Activated CD4-positive, alpha-beta T cell treated with anti-CD3 and anti-CD28 coated beads for 36 hours (primary cell): ENCODE results near the gene FAM181B. TPM values are rescaled to one million over a fixed set of nuclear protein-coding genes. Genes with fewer than 3 reads are reported as not detected.
A peak's percentile ranks its signal among the peaks of the same experiment; 100 is the strongest.
"Not testable (repeated sequence)": the region's sequence is repeated elsewhere in the genome, so short reads cannot be mapped to it uniquely, and the experiment has no call there.

Experiments used
- ATAC-seq: fragments of 200-7000 bp; cut with Tn5 transposase; one replicate; pipeline ENCODE4 v1.10.0; 2021; ENCODE audit warnings: mild to moderate bottlenecking, moderate library complexity
- CTCF ChIA-PET: fragments of 350-600 bp; sonication (Branson Sonifier 250); formaldehyde crosslinking; loops from one replicate; lab custom pipeline; 2021; ENCODE audit warnings: antibody characterized with exemption; lab: Charles Lee
- POLR2A ChIA-PET: fragments of 350-600 bp; sonication (Branson Sonifier 250); formaldehyde crosslinking; loops from one replicate; lab custom pipeline; 2021; ENCODE audit warnings: antibody characterized with exemption, inconsistent platforms; lab: Charles Lee
- DNase-seq: peaks from one replicate; pipeline ENCODE4 v3.0.0-alpha.2; 2020
- H3K27ac Mint-ChIP-seq: one replicate; pipeline ENCODE4 v1.8.0; 2021; ENCODE audit warnings: mixed read lengths
- H3K27me3 Mint-ChIP-seq: one replicate; pipeline ENCODE4 v1.8.0; 2021; ENCODE audit warnings: mixed read lengths
- H3K36me3 Mint-ChIP-seq: one replicate; pipeline ENCODE4 v1.8.0; 2021; ENCODE audit warnings: low read depth, mixed read lengths
- H3K4me1 Mint-ChIP-seq: one replicate; pipeline ENCODE4 v1.8.0; 2021; ENCODE audit warnings: mixed read lengths
- H3K4me3 Mint-ChIP-seq: one replicate; pipeline ENCODE4 v1.8.0; 2021; ENCODE audit warnings: mild to moderate bottlenecking, moderate library complexity, mixed read lengths
- H3K9me3 Mint-ChIP-seq: one replicate; pipeline ENCODE4 v1.8.0; 2021; ENCODE audit warnings: low read depth, mixed read lengths
- intact Hi-C, 2 experiments: fragments of 100-400 bp; cut with DNase I in 1 of 2; cut with micrococcal nuclease in 1 of 2; formaldehyde crosslinking; loops; one replicate each; pipeline versions ENCODE4 v1.14.2 to v1.15.1; 2022 to 2024; cut with DNase I, micrococcal nuclease
- total RNA-seq, 2 experiments: library from RNA; stranded (reverse); gene quantifications; one replicate each; pipeline ENCODE4 v1.2.3, GENCODE V29; 2021

The FAM181B gene
- total RNA-seq, 2 experiments from 2014 or later: not detected

DNA sequence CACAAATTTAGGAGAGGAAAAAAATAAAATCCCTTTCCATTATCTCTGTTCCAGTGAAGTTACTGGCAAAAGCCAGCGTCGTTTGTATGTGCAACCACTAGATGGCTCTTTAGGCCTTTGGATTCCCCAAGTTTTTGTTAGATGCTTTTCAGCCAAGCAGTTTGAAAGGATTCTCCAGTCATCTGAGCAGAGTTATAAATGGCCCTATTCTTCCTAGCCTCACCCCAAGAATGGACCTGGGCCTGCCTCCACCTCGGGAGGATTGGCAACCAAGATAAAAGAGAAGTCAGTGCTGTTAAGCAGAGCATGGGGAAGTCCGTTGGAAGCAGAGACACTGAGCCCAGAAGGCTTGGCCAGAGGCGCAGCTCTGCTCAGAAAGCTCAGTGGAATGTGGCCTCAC lies 15.4 kb downstream of the FAM181B start:
- POLR2A ChIA-PET: no interaction called here
- peak; percentile 55 for ATAC-seq

DNA sequence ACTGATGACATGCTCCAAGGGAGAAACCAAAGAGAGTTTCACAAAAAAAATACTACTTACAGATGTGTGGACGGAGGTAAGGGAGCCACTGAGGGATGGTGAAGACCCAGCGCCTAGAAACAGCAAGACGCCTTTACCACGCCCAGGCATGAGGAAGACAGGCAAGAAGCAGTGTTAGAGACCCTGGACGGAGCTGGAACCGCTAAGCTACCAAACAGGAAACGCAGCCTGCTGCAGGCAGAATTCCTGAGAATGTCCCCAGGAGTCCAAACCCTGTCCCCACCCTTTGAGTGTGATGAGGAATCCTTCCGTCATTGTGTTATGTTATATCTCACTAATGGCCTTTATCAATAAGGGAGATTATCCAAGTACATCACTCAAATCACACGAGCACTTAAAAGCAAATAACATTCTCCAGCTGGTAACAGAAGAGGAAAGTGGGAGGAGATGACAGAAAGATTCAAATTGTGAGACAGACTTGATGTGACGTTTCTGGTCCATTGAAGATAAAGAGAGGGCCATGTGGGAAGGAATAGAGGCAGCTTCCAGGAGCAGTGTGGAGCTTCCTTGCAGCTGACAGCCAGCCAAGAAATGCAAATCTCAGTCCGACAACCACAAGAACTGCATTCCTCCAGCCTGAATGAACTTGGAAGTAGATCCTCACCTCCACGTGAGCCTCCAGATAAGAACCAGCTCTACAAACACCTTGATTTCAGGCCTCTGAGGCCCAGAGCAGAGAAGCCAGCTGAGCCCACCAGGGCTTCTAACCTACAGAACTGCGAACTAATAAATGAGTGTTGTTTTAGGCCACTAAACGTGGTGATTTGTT lies 19.1 kb downstream of the FAM181B start:
- H3K36me3 Mint-ChIP-seq: no peaks in the 10 kb centered on the region
- intact Hi-C loops: loop anchor here in 1 of 2 experiments (5.0 kb wide), 1 partner anchor 1108 kb away; no protein-coding TSS in a partner anchor
- no peaks in the 10 kb centered on the region for H3K4me1 Mint-ChIP-seq
- ChIA-PET CTCF (interaction anchor here (0.9 to 1.8 kb wide), 2 partner anchors 13 to 113 kb away, joined by 3 to 8 read pairs; no protein-coding TSS in a partner anchor), POLR2A (no interaction called here)
- DNase-seq (no peak), ATAC-seq (no peak)
- no peaks in the 10 kb centered on the region for H3K27me3 Mint-ChIP-seq
- no peak overlapping the region for H3K27ac Mint-ChIP-seq
- no peak overlapping the region for H3K4me3 Mint-ChIP-seq
- no peaks in the 10 kb centered on the region for H3K9me3 Mint-ChIP-seq

More for the DNA sequence above, 15.4 kb downstream of the FAM181B start:
- DNase-seq: peak; percentile 41
- no peaks in the 10 kb centered on the region for H3K9me3 Mint-ChIP-seq
- intact Hi-C loops: loop anchor here (1.0 to 5.0 kb wide), 6 partner anchors 146 to 1104 kb away; no protein-coding TSS in a partner anchor
- no peak overlapping the region for H3K4me3 Mint-ChIP-seq
- no peaks in the 10 kb centered on the region for H3K4me1 Mint-ChIP-seq
- peaks cover under 1% of the 10 kb centered on the region for H3K27me3 Mint-ChIP-seq
- CTCF ChIA-PET: interaction anchor here (0.7 to 3.2 kb wide), 16 partner anchors 11 to 1108 kb away, joined by 3 to 15 read pairs (median 4); no protein-coding TSS in a partner anchor
- H3K27ac Mint-ChIP-seq: no peak overlapping the region
- no peaks in the 10 kb centered on the region for H3K36me3 Mint-ChIP-seq

DNA sequence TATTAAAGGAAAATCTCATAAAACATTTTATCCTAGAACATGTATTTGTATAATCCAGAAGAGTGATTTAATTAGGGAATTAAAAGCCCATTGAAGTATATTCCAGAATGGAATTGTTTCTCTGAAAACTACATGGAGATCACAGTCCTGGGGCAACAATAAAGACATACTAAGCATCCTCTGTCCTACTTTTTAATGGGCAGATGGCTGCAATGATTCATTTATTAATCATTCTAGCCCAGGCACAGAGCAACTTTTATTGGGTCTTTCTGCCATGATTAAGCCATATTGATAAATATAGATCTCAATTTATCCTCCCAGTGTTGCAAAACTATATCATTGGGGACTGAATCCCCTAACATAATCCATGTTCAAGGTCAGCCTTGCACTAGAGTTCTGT lies 22.0 kb downstream of the FAM181B start:
- peaks cover 4% of the 10 kb centered on the region for H3K27me3 Mint-ChIP-seq
- H3K4me3 Mint-ChIP-seq: no peak overlapping the region
- ChIA-PET POLR2A (no interaction called here), CTCF (interaction anchor here (0.8 to 1.8 kb wide), 2 partner anchors 10 to 15 kb away, joined by 3 to 4 read pairs; no protein-coding TSS in a partner anchor)
- ATAC-seq (no peak), DNase-seq (no peak)
- H3K9me3 Mint-ChIP-seq: no peaks in the 10 kb centered on the region
- no peak overlapping the region for H3K27ac Mint-ChIP-seq
- no peaks in the 10 kb centered on the region for H3K36me3 Mint-ChIP-seq
- no peaks in the 10 kb centered on the region for H3K4me1 Mint-ChIP-seq
- intact Hi-C loops: no loop called here

DNA sequence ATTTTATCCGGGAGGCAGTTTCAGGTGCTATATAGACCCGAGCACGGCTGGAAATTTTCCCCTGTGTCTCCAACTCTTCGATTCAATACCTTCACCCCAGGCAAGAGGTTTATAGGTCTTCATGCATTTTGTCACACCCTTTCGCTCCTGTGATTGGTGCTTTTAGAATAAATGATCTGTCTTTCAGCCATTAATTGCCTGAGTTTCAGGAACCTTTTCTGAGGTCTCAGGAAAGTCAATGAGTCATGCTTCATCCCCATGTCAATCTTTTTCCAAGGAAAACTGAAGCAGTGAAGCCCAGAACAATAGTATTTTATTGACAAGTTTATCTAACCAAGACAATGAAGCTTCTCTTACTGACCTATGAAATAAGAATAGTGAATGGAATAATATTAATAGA lies 29.9 kb downstream of the FAM181B start:
- Mint-ChIP-seq H3K27me3 (peaks cover 10% of the 10 kb centered on the region), H3K9me3 (no peaks in the 10 kb centered on the region), H3K27ac (no peak overlapping the region), H3K36me3 (no peaks in the 10 kb centered on the region), H3K4me1 (no peaks in the 10 kb centered on the region), H3K4me3 (no peak overlapping the region)
- intact Hi-C loops: loop anchor here in 1 of 2 experiments (5.0 kb wide), 1 partner anchor 1046 kb away; no protein-coding TSS in a partner anchor
- no peak for DNase-seq
- ChIA-PET POLR2A (no interaction called here), CTCF (interaction anchor here (0.9 to 1.2 kb wide), 2 partner anchors 20 to 83 kb away, joined by 3 read pairs; no protein-coding TSS in a partner anchor)
- no peak for ATAC-seq

DNA sequence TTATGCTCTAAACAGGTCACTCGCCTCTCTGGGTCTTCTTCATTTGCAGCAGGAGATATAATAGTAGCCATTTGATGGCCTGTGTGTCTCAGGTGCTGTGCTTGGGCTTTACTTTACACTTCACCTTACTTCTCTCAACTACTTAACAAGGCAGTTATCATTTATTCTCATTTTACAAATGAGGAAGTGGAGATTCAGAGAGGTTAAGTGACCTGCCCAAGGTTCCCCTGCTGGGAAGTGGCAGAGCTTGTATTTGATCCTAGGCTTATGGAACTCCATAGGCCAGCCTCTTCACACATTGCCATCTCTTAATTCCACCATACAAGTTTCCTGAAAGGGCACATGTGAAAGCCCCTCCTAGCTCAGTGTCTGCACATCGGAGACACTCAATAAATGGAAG lies 30.4 kb downstream of the FAM181B start:
- intact Hi-C loops: loop anchor here in 1 of 2 experiments (5.0 kb wide), 1 partner anchor 1046 kb away; no protein-coding TSS in a partner anchor
- H3K9me3 Mint-ChIP-seq: no peaks in the 10 kb centered on the region
- no peaks in the 10 kb centered on the region for H3K4me1 Mint-ChIP-seq
- ChIA-PET CTCF (interaction anchor here (0.7 to 2.8 kb wide), 4 partner anchors 17 to 414 kb away, joined by 3 to 14 read pairs (median 4); no protein-coding TSS in a partner anchor), POLR2A (no interaction called here)
- DNase-seq (no peak), ATAC-seq (no peak)
- H3K27ac Mint-ChIP-seq: no peak overlapping the region
- no peak overlapping the region for H3K4me3 Mint-ChIP-seq
- H3K27me3 Mint-ChIP-seq: peaks cover 10% of the 10 kb centered on the region
- H3K36me3 Mint-ChIP-seq: no peaks in the 10 kb centered on the region

DNA sequence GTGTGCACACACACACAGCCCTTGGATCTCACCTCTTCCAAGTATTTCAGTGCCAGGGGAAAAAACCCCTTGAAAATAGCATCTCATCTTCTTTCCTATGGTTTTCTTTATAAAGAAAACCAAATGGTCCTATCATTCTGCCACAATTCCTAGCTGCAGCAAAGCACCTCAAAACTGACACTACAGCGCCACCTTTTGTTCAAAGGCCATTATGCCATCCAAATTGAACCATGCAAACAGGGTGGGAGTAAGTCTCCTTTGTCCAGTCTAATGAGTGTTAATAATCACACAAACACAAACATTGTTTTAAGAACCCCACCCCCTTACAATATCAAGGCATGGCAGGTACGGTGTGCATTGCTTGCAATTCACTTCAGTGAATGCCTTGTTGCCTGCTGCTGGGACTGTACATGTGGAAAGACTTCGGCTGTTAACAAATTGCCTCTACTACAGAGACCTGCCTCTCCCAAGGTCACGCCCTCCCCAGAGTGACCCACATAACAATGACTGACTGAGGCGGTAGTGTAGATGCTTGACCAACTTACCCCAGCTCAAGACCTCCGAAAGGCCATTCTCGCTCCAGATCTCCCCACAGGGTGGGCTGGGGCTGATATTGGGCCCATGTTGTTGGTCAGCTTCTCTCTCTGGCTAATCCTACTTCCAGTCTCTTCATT lies 31.7 kb downstream of the FAM181B start:
- no peaks in the 10 kb centered on the region for H3K9me3 Mint-ChIP-seq
- no peaks in the 10 kb centered on the region for H3K4me1 Mint-ChIP-seq
- ATAC-seq: no peak
- DNase-seq: peak; percentile 42
- no peaks in the 10 kb centered on the region for H3K36me3 Mint-ChIP-seq
- no peak overlapping the region for H3K27ac Mint-ChIP-seq
- CTCF ChIA-PET: interaction anchor here (0.7 to 2.8 kb wide), 15 partner anchors 13 to 1043 kb away, joined by 3 to 14 read pairs (median 5); no protein-coding TSS in a partner anchor
- no peak overlapping the region for H3K4me3 Mint-ChIP-seq
- peaks cover 5% of the 10 kb centered on the region for H3K27me3 Mint-ChIP-seq
- POLR2A ChIA-PET: no interaction called here
- intact Hi-C loops: loop anchor here in 1 of 2 experiments (1.0 to 5.0 kb wide), 2 partner anchors 20 to 1045 kb away; no protein-coding TSS in a partner anchor

DNA sequence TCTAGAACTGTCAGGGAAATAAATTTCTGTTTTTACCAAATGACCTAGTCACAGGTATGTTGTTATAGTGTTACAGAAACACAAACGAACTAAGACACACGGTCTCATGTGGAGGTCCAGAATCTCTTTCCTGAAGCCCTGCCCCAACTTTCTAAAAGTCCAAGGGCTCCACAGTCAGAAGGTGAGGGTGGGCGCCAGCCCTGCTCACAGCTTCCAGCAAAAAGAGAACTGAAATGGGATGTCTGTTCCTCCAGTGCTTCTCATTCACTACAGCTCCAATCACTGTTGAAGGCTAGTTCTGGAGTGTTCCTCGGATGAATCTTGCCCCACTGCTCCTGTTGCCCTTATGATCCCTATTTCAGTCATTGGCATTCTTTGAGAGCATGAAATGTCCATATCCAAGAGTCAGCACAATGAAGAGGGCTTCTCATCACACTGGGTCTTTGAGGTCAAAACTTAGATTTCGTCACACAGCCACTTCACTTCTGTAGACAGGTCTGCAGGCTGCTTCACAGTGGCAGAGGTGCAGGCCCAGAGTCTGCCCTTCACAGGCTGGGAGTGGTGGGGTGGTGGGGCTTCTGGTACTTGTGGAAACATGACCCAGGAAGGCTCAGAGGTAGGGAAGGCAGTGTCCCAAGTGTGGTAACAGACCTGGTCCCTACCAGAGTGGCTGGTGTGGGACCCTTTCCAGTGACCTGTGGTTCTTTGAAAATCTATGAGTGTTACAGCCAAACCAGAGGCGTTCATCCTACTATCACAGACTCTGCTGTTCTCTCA lies 34.9 kb downstream of the FAM181B start:
- no peak for ATAC-seq
- no peak for DNase-seq
- Mint-ChIP-seq H3K27me3 (no peaks in the 10 kb centered on the region), H3K9me3 (no peaks in the 10 kb centered on the region), H3K4me3 (no peak overlapping the region), H3K27ac (no peak overlapping the region), H3K4me1 (no peaks in the 10 kb centered on the region), H3K36me3 (no peaks in the 10 kb centered on the region)
- ChIA-PET CTCF (no interaction called here), POLR2A (no interaction called here)
- intact Hi-C loops: loop anchor here (5.0 kb wide), 3 partner anchors 381 to 1056 kb away; no protein-coding TSS in a partner anchor

DNA sequence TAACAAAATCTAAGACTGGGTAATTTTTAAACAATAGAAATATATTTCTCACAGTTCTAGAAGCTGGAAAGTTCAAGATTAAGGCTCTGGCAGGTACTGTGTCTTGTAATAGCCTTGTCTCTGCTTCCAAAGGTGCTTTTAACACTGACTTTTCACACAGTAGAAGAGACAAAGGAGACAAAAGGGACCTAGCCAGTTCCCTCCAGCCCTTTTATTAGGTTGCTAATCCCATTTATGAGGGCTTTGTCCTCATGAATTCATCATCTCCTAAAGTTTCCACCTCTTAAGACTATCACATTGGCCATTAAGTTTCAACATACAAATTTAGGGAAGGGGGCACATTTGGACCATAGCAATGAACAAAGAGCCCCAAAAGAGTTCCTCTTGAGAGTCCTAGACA lies 40.7 kb downstream of the FAM181B start:
- H3K4me3 Mint-ChIP-seq: no peak overlapping the region
- intact Hi-C loops: no loop called here
- H3K27me3 Mint-ChIP-seq: peaks cover 2% of the 10 kb centered on the region
- no peak for ATAC-seq
- H3K9me3 Mint-ChIP-seq: no peaks in the 10 kb centered on the region
- no peaks in the 10 kb centered on the region for H3K4me1 Mint-ChIP-seq
- no peaks in the 10 kb centered on the region for H3K36me3 Mint-ChIP-seq
- DNase-seq: no peak
- ChIA-PET POLR2A (no interaction called here), CTCF (no interaction called here)
- no peak overlapping the region for H3K27ac Mint-ChIP-seq

DNA sequence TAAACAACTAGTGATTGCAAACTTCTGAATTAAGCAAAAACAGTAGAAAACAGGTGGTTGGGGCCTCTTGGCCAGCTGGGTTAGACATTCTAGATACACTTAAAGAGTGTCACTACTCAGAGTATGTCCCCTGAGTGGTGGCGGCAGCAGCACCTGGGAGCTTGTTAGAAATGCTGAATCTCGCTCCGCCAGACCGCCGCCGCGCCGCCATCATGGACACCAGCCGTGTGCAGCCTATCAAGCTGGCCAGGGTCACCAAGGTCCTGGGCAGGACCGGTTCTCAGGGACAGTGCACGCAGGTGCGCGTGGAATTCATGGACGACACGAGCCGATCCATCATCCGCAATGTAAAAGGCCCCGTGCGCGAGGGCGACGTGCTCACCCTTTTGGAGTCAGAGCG lies 44.3 kb downstream of the FAM181B start:
- H3K27ac Mint-ChIP-seq, H3K36me3 Mint-ChIP-seq, POLR2A ChIA-PET: not testable (repeated sequence)

DNA sequence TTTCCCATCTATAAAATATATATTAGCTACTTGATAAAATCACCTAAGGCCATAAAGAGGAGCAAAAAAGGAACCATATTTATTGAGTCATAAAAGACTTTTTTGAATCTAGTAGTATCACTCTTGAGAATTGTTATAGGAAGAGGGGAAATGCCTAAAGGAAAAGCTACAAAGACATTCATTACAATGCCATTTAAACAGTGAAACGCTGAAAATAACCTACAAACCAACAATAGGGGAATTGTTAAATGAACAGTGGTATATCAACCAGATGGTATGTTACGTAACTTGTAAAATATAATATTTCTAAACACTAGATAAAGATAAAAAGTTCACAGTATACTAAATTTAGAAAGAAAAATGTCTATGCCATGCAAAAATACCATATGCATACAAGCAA lies 47.5 kb downstream of the FAM181B start:
- intact Hi-C loops: no loop called here

More for the DNA sequence above, 44.3 kb downstream of the FAM181B start:
- H3K9me3 Mint-ChIP-seq, intact Hi-C loops, H3K27me3 Mint-ChIP-seq, H3K4me1 Mint-ChIP-seq, DNase-seq, H3K4me3 Mint-ChIP-seq, ATAC-seq: not testable (repeated sequence)
- CTCF ChIA-PET: interaction anchor here (1.5 kb wide), 1 partner anchor 12 kb away, joined by 7 read pairs; no protein-coding TSS in a partner anchor

More for the DNA sequence above, 47.5 kb downstream of the FAM181B start:
- Mint-ChIP-seq H3K4me1 (peaks cover 3% of the 10 kb centered on the region), H3K27ac (no peak overlapping the region), H3K4me3 (no peak overlapping the region), H3K36me3 (no peaks in the 10 kb centered on the region), H3K9me3 (no peaks in the 10 kb centered on the region), H3K27me3 (peaks cover 20% of the 10 kb centered on the region)
- DNase-seq (no peak), ATAC-seq (no peak)
- POLR2A ChIA-PET: no interaction called here
- CTCF ChIA-PET: interaction anchor here (1.2 to 2.1 kb wide), 4 partner anchors 9 to 181 kb away, joined by 3 to 14 read pairs (median 3); no protein-coding TSS in a partner anchor
